Nephron (organoid): ENCODE measurements around the gene CHCHD4.

ENCODE experiments used
- H3K27ac Mint-ChIP-seq, 3 experiments: 2 replicates each; pipeline ENCODE4 v1.8.0; 2020; ENCODE audit warnings: mixed read lengths in 3 of 3, mild to moderate bottlenecking in 2 of 3, moderate library complexity in 1 of 3
- H3K27me3 Mint-ChIP-seq: 2 replicates; pipeline ENCODE4 v1.8.0; 2021; ENCODE audit warnings: low read depth, mild to moderate bottlenecking, moderate library complexity, mixed read lengths
- H3K36me3 Mint-ChIP-seq: 2 replicates; pipeline ENCODE4 v1.8.0; 2020; ENCODE audit warnings: low read depth, mixed read lengths
- H3K4me1 Mint-ChIP-seq: 2 replicates; pipeline ENCODE4 v1.8.0; 2020; ENCODE audit warnings: mixed read lengths
- H3K4me3 Mint-ChIP-seq, 3 experiments: 2 replicates each; pipeline ENCODE4 v1.8.0; 2020; ENCODE audit warnings: mild to moderate bottlenecking in 3 of 3, mixed read lengths in 3 of 3, moderate library complexity in 2 of 3
- H3K9me3 Mint-ChIP-seq: 2 replicates; pipeline ENCODE4 v1.8.0; 2020; ENCODE audit warnings: mixed read lengths
- CTCF ChIP-seq, 3 experiments: fragments of 200-600 bp; sonication (generic); IDR thresholded peaks; one replicate each; pipeline ENCODE4 v1.5.0; 2021; ENCODE audit warnings: antibody characterized with exemption in 3 of 3; ENCODE audit not compliant: unreplicated experiment in 3 of 3

Gene CHCHD4

GRCh38 chr3:14166877-14167603 is 42.4 kb upstream of the CHCHD4 start:
- no peaks in the 10 kb centered on the region for H3K27me3 Mint-ChIP-seq
- H3K4me1 Mint-ChIP-seq: no peaks in the 10 kb centered on the region
- H3K9me3 Mint-ChIP-seq: peaks cover 11% of the 10 kb centered on the region
- peaks cover 97% of the 10 kb centered on the region for H3K36me3 Mint-ChIP-seq
- H3K27ac Mint-ChIP-seq: no peak overlapping the region
- TF ChIP-seq CTCF (IDR thresholded peaks at IDR 0.05; ENCODE audit: unreplicated experiment in 3 of 3): no peak
- no peak overlapping the region for H3K4me3 Mint-ChIP-seq

- no peaks in the 10 kb centered on the region for H3K27me3 Mint-ChIP-seq
- peaks cover 99% of the 10 kb centered on the region for H3K36me3 Mint-ChIP-seq
- TF ChIP-seq CTCF (IDR thresholded peaks at IDR 0.05; ENCODE audit: unreplicated experiment in 3 of 3): no peak
- no peak overlapping the region for H3K27ac Mint-ChIP-seq
- H3K4me1 Mint-ChIP-seq: no peaks in the 10 kb centered on the region
- H3K9me3 Mint-ChIP-seq: peaks cover 23% of the 10 kb centered on the region
- no peak overlapping the region for H3K4me3 Mint-ChIP-seq
These were observed 37.5 kb upstream of the CHCHD4 start for GRCh38 chr3:14162178-14162577.

GRCh38 chr3:14161282-14161681 is 36.6 kb upstream of the CHCHD4 start:
- Mint-ChIP-seq H3K27ac (no peak overlapping the region), H3K4me1 (no peaks in the 10 kb centered on the region), H3K36me3 (peaks cover 99% of the 10 kb centered on the region), H3K9me3 (peaks cover 23% of the 10 kb centered on the region), H3K27me3 (no peaks in the 10 kb centered on the region), H3K4me3 (no peak overlapping the region)
- no peak for TF ChIP-seq CTCF (IDR thresholded peaks at IDR 0.05; ENCODE audit: unreplicated experiment in 3 of 3)

- H3K4me3 Mint-ChIP-seq: no peak overlapping the region
- no peak overlapping the region for H3K27ac Mint-ChIP-seq
- no peaks in the 10 kb centered on the region for H3K4me1 Mint-ChIP-seq
- peaks cover 96% of the 10 kb centered on the region for H3K36me3 Mint-ChIP-seq
- no peaks in the 10 kb centered on the region for H3K27me3 Mint-ChIP-seq
- peaks cover 23% of the 10 kb centered on the region for H3K9me3 Mint-ChIP-seq
- no peak for TF ChIP-seq CTCF (IDR thresholded peaks at IDR 0.05; ENCODE audit: unreplicated experiment in 3 of 3)
These were observed 34.8 kb upstream of the CHCHD4 start for GRCh38 chr3:14159426-14159825.

GRCh38 chr3:14158370-14158769 is 33.7 kb upstream of the CHCHD4 start:
- no peaks in the 10 kb centered on the region for H3K27me3 Mint-ChIP-seq
- peaks cover 95% of the 10 kb centered on the region for H3K36me3 Mint-ChIP-seq
- no peak overlapping the region for H3K4me3 Mint-ChIP-seq
- H3K9me3 Mint-ChIP-seq: peaks cover 20% of the 10 kb centered on the region
- TF ChIP-seq CTCF (IDR thresholded peaks at IDR 0.05; ENCODE audit: unreplicated experiment in 3 of 3): no peak
- H3K27ac Mint-ChIP-seq: no peak overlapping the region
- no peaks in the 10 kb centered on the region for H3K4me1 Mint-ChIP-seq

GRCh38 chr3:14157951-14158350 is 33.3 kb upstream of the CHCHD4 start:
- H3K27ac Mint-ChIP-seq: no peak overlapping the region
- peaks cover 18% of the 10 kb centered on the region for H3K9me3 Mint-ChIP-seq
- peaks cover 91% of the 10 kb centered on the region for H3K36me3 Mint-ChIP-seq
- no peak for TF ChIP-seq CTCF (IDR thresholded peaks at IDR 0.05; ENCODE audit: unreplicated experiment in 3 of 3)
- H3K4me1 Mint-ChIP-seq: no peaks in the 10 kb centered on the region
- no peak overlapping the region for H3K4me3 Mint-ChIP-seq
- no peaks in the 10 kb centered on the region for H3K27me3 Mint-ChIP-seq
